ENCODE data around the gene WBP4.
A peak's percentile ranks its signal among the peaks of the same experiment; 100 is the strongest.
"Not testable (repeated sequence)": the region's sequence is repeated elsewhere in the genome, so short reads cannot be mapped to it uniquely, and the experiment has no call there.

Gene WBP4

GRCh38 chr13:41085961-41086585 is 24.8 kb downstream of the WBP4 start:
- no peak for DNase-seq (ENCODE audit: low spot score)

- not testable (repeated sequence) for DNase-seq (ENCODE audit: low spot score)
These were observed 34.4 kb downstream of the WBP4 start for GRCh38 chr13:41095681-41096080.

- no peak for DNase-seq (ENCODE audit: low spot score)
These were observed 37.5 kb downstream of the WBP4 start for GRCh38 chr13:41098761-41099160.

GRCh38 chr13:41099986-41100385 is 38.7 kb downstream of the WBP4 start:
- no peak for DNase-seq (ENCODE audit: low spot score)

- no peak for DNase-seq (ENCODE audit: low spot score)
These were observed 45.8 kb downstream of the WBP4 start for GRCh38 chr13:41107104-41107571.

- no peak for DNase-seq (ENCODE audit: low spot score)
These were observed 46.3 kb downstream of the WBP4 start for GRCh38 chr13:41107584-41108014.

- DNase-seq (ENCODE audit: low spot score) = no peak
These were observed 50.1 kb downstream of the WBP4 start for GRCh38 chr13:41111454-41111853.

GRCh38 chr13:41117869-41118268 is 56.6 kb downstream of the WBP4 start:
- no peak for DNase-seq (ENCODE audit: low spot score)

- DNase-seq (ENCODE audit: low spot score) = no peak
These were observed 61.5 kb downstream of the WBP4 start for GRCh38 chr13:41122838-41123237.

- no peak for DNase-seq (ENCODE audit: low spot score)
These were observed 66.4 kb downstream of the WBP4 start for GRCh38 chr13:41127701-41128100.

GRCh38 chr13:41130356-41130755 is 69.0 kb downstream of the WBP4 start:
- DNase-seq (ENCODE audit: low spot score) = no peak

GRCh38 chr13:41131189-41131588 is 69.9 kb downstream of the WBP4 start:
- not testable (repeated sequence) for DNase-seq (ENCODE audit: low spot score)

GRCh38 chr13:41131660-41132511 is 70.6 kb downstream of the WBP4 start:
- not testable (repeated sequence) for DNase-seq (ENCODE audit: low spot score)

GRCh38 chr13:41132512-41133152 is 71.3 kb downstream of the WBP4 start, which contains the start of gene KBTBD6:
KBTBD6 (minus strand) TSS chr13:41132802; CDS start chr13:41132511, 291 bp downstream.
- DNase-seq (ENCODE audit: low spot score) = peak; percentile 88
